SU-DHL-6 (cell line): Measurements from ENCODE around the gene NRN1L.

Experiments
- H2AFZ ChIP-seq: fragments of 200-600 bp; sonication (generic); 2 replicates; pipeline ENCODE4 v1.6.1; 2014; ENCODE audit warnings: low read depth, mild to moderate bottlenecking, moderate library complexity, mixed read lengths, antibody characterized with exemption, low read length; ENCODE audit not compliant: severe bottlenecking
- H3F3A ChIP-seq: fragments of 200-600 bp; shearing (Covaris generic); 2 replicates; pipeline ENCODE4 v1.6.0; 2016; ENCODE audit warnings: antibody characterized with exemption, mild to moderate bottlenecking; ENCODE audit not compliant: insufficient read depth
- H3K27ac ChIP-seq: fragments of 200-600 bp; sonication (generic); 2 replicates; pipeline ENCODE4 v1.5.1; 2016; ENCODE audit warnings: low read depth, mild to moderate bottlenecking, low read length, moderate library complexity, mixed read lengths
- H3K27me3 ChIP-seq: fragments of 200-600 bp; sonication (generic), shearing (Covaris generic); 2 replicates; pipeline ENCODE4 v1.6.0; 2014; ENCODE audit warnings: mild to moderate bottlenecking, low read length
- H3K36me3 ChIP-seq: fragments of 200-600 bp; sonication (generic); 2 replicates; pipeline ENCODE4 v1.6.1; 2014; ENCODE audit warnings: mild to moderate bottlenecking, low read length, mixed read lengths
- H3K4me2 ChIP-seq: fragments of 300-600, 200-600 bp; shearing (Covaris generic), sonication (generic); 2 replicates; pipeline ENCODE4 v1.6.0; 2014; ENCODE audit warnings: low read length, low read depth, mild to moderate bottlenecking; ENCODE audit not compliant: poor library complexity, severe bottlenecking
- H3K4me3 ChIP-seq: fragments of 200-600 bp; sonication (generic); 2 replicates; pipeline ENCODE4 v1.5.1; 2014; ENCODE audit warnings: antibody characterized with exemption, low read length, mild to moderate bottlenecking, mixed read lengths; ENCODE audit not compliant: insufficient read depth, poor library complexity, severe bottlenecking
- H3K79me2 ChIP-seq: fragments of 200-600 bp; sonication (generic); 2 replicates; pipeline ENCODE4 v1.6.1; 2014; ENCODE audit warnings: mild to moderate bottlenecking, low read length, moderate library complexity; ENCODE audit not compliant: insufficient read depth
- H3K9ac ChIP-seq: fragments of 200-600 bp; sonication (generic); 2 replicates; pipeline ENCODE4 v1.7.0; 2014; ENCODE audit warnings: mild to moderate bottlenecking, low read length
- H3K9me2 ChIP-seq: fragments of 200-600 bp; sonication (generic); replicated peaks from 2 replicates; pipeline ENCODE4 v1.6.1; 2014; ENCODE audit warnings: low read length; ENCODE audit not compliant: insufficient read depth
- H3K9me3 ChIP-seq: fragments of 200-600 bp; sonication (generic); 2 replicates; pipeline ENCODE4 v1.6.1; 2014; ENCODE audit warnings: low read length, mixed read lengths; ENCODE audit not compliant: insufficient read depth
- H4K20me1 ChIP-seq: fragments of 200-600 bp; sonication (generic); 2 replicates; pipeline ENCODE4 v1.6.1; 2014; ENCODE audit warnings: low read depth, mild to moderate bottlenecking, antibody characterized with exemption, low read length, moderate library complexity, mixed read lengths
- CTCF ChIP-seq: fragments of 200-600 bp; sonication (generic); IDR thresholded peaks from one replicate; pipeline ENCODE4 v1.5.1; 2017; ENCODE audit warnings: antibody characterized with exemption, mild to moderate bottlenecking, low read length, moderate library complexity; ENCODE audit not compliant: insufficient read depth, poor library complexity, severe bottlenecking
- EZH2phosphoT487 ChIP-seq: fragments of 200-600 bp; sonication (generic), shearing (Covaris generic); conservative IDR thresholded peaks from 2 replicates; pipeline ENCODE4 v1.6.1; 2018; ENCODE audit warnings: mild to moderate bottlenecking, antibody characterized with exemption, low read length, moderate library complexity, mixed read lengths

Gene NRN1L

DNA sequence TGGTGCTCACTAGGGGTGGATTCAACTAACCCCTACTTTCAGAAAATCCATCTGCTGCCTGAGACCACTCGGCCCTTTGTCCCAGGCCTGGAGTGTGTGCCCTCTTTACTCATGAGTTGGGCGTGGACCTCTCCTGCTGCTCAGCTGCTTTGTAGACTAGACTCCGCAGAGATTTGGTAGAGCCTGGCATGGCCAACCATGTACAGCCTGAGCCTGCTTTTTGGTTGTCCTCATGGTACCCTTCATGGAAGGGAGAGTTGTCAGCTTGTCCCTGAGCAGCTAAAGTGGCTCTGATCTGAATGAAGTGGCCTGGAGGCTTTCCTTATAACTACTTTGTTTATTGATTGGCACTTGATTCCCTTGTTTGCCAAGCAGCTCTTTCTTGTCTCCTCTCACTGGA lies 10.3 kb upstream of the NRN1L start:
- H4K20me1 ChIP-seq = no peaks in the 10 kb centered on the region
- no peaks in the 10 kb centered on the region for H3K9me2 ChIP-seq
- peaks cover 35% of the 10 kb centered on the region for H3K79me2 ChIP-seq
- no peak overlapping the region for H2AFZ ChIP-seq
- no peak overlapping the region for H3K27ac ChIP-seq
- no peaks in the 10 kb centered on the region for H3K27me3 ChIP-seq
- peaks cover 21% of the 10 kb centered on the region for H3F3A ChIP-seq
- H3K9me3 ChIP-seq = no peaks in the 10 kb centered on the region
- TF ChIP-seq CTCF = no peak
- TF ChIP-seq EZH2phosphoT487 = no peak
- H3K4me2 ChIP-seq = peak overlapping the region; percentile 85
- peak overlapping the region; percentile 90 for H3K9ac ChIP-seq
- peak overlapping the region; percentile 96 for H3K4me3 ChIP-seq
- H3K36me3 ChIP-seq = no peaks in the 10 kb centered on the region

GRCh38 chr16:67877064-67877463 lies 7.6 kb upstream of the NRN1L start:
- no peak overlapping the region for H3K4me2 ChIP-seq
- no peaks in the 10 kb centered on the region for H3K9me2 ChIP-seq
- H3K36me3 ChIP-seq = no peaks in the 10 kb centered on the region

DNA sequence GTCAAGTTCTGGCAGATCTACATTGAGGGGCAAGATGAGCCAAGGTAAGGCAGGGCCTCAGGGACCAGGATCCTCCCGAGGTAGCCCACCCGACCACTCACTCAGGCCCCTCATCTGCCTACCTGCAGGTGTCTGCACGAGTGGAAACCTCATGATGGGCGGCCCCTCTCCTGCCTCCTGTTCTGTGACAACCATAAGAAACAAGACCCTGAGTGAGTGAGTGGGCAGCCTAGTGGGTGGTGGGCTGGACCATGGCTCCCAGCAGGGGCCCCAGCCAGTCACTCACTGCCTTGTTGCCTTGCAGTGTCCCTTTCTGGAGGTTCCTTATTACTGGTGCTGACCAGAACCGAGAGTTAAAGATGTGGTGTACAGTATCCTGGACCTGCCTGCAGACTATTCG lies 6.5 kb upstream of the NRN1L start:
- no peak overlapping the region for H3K4me3 ChIP-seq
- H2AFZ ChIP-seq = no peak overlapping the region
- no peak for TF ChIP-seq EZH2phosphoT487
- TF ChIP-seq CTCF = no peak
- no peaks in the 10 kb centered on the region for H3K9me3 ChIP-seq
- no peak overlapping the region for H3K9ac ChIP-seq
- no peaks in the 10 kb centered on the region for H4K20me1 ChIP-seq
- H3K27me3 ChIP-seq = no peaks in the 10 kb centered on the region
- no peak overlapping the region for H3K27ac ChIP-seq
- H3K36me3 ChIP-seq = no peaks in the 10 kb centered on the region
- H3K79me2 ChIP-seq = peaks cover 32% of the 10 kb centered on the region
- no peaks in the 10 kb centered on the region for H3K9me2 ChIP-seq
- H3F3A ChIP-seq = no peaks in the 10 kb centered on the region
- no peak overlapping the region for H3K4me2 ChIP-seq

More at GRCh38 chr16:67877064-67877463, 7.6 kb upstream of the NRN1L start:
- Histone ChIP-seq H3K4me3 (no peak overlapping the region), H3K27me3 (no peaks in the 10 kb centered on the region), H3K27ac (no peak overlapping the region), H3K9ac (no peak overlapping the region), H3K9me3 (no peaks in the 10 kb centered on the region), H3F3A (peaks cover 5% of the 10 kb centered on the region), H4K20me1 (no peaks in the 10 kb centered on the region), H3K79me2 (peaks cover 35% of the 10 kb centered on the region), H2AFZ (no peak overlapping the region)
- TF ChIP-seq EZH2phosphoT487 = no peak
- TF ChIP-seq CTCF = no peak
